GM21825 (cell line): ENCODE data around the gene SH2B3.

Experiments
- ATAC-seq: cut with Tn5 transposase; IDR thresholded peaks from one replicate; pipeline ENCODE4 v1.9.1; 2021; ENCODE audit warnings: mild to moderate bottlenecking, moderate library complexity; ENCODE audit not compliant: unreplicated experiment

SH2B3 gene

DNA sequence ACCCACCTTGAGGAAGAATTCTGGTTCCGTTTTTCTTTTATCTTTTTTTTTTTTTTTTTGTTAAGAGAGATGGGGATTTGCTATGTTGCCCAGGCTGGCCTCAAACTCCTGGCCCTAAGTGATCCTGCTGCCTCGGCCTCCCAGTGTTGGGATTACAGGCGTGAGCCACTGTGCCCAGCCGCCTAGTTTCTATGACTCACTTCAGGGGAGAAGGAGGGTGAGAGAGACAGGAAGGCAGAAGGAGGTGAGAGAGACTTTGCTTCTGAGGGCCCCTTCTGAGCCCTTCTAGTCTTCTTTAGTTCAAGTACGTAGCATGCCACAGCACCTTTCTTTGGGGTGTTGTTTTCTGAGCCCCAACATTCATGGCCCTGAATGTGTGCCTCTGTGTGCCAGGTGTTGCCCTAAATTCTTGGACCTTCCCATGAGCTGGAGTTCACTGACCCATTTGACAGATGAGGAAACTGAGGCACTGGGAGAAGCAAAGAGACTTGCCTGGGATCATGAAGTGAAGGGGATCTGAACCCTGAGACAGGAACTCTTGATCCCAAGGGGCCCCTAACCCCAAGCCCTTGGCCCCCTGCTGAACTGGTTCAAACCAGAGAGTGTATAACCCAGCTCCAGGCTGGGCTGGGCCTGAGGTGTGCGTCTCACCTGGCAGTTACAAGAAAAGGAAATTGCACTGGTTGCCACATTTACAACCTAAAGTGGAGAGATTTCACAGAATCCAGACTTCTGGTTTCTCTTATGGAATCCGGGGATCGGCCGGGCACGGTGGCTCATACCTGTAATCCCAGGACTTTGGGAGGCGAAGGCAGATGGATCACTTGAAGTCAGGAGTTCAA is 20.8 kb downstream of the SH2B3 start:
- no peak for ATAC-seq

DNA sequence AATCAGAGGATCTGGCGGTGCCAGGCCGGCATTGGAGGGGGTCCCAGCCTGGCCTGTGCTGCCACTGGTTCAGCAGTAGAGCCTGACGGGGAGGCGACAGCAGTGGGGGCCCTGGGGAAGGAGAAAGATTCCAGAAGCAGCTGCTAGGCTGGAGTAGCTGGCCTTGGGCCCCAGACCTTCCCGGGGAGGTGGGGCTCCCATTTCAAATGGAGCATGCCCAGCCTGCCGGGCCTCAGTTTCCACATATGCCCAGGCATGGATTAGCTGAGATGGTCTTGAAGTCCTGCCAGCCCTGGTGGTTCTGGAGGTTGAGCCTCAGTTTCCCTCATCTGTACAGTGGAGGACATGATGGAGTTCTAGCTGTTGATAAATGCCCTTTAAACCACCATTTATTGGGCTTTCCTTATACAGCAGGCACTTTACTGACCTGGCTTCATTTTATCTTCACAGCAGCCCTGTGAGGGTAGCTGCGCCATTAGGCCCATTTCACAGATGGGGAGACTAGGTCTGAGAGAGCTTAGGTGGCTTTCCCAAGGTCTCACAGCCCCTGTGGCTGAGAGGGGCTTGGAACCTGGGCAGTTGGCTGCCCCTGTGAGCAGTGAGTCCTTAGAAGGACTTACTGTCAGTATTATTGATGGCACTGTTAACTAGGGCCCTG is 21.8 kb downstream of the SH2B3 start:
- no peak for ATAC-seq

GRCh38 chr12:111428081-111428727 is 22.5 kb downstream of the SH2B3 start:
- ATAC-seq, result no peak

- no peak for ATAC-seq
These were observed 23.0 kb downstream of the SH2B3 start for GRCh38 chr12:111428728-111429175.

DNA sequence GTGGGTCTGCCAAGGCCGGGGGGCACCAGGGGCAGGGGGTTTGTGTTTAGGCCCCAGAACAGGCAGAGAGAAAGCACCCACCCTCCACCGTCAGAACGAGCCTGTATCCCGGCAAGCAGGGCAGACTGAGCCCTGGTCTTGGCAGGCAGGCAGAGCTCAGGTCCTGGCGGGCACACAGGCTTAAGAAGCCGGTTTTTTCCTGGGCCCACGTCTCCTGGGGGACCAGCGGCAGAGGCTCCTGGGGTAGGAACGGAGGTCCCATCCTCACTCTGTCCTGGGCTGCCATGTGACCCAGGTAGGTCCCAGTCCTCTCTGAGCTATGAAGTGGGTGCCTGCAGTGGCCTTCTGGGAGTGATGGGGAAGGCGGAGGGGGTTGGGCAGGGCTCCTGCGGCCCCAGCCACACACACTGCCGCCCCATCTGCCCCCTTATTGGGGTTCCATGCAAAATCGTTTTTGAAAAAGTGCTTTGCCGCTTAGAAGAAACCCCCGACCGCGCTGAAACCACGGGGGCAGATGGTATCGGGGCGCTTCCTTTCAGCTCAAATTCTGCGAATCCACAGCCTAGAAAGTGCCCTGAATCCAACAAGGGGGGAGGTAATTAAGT is 24.2 kb downstream of the SH2B3 start:
- ATAC-seq, result no peak

DNA sequence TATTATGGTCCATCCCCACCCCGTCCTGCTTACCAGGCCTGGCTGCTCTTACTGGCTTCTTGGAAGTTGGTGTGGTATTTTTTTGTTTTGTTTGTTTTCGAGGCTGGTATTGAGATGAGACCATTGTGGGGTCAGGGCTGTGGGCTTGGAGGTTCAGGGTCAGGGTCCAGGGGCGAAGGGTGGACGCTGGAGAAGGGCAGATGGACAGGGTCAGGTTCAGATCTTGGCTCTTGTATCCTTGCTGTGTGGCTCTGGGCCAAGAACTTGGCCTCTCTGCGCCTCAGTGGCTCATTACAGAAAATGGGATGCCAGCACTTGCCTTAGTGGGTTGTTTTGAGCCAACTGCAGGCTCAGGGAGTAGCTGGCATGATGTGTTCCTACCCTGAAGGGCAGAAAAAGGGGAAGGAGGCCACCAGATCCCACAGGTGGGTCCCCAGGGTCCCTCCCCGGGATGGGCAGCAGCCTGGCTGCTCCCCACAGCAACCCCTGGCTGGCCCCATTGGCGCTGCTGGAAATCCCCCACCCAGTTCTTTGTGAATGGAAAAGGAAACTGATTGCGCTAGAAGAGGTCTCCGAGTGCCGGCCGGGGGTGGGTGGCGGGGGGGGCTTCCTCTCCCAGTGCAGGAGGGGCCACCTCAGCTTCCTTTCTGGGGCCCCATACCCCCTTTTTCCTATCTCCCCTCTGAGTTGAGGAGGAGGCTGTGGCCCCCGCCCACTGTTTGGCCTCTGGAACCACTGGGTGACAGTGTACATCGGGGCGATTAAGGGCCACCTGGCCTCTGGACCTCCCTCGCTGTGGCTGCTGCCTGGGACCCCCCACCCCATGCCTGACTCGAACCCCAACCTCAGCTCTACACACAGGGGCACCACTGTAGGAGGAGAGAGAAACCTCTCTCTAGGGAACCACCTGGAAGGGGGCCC is 25.0 kb downstream of the SH2B3 start:
- no peak for ATAC-seq

DNA sequence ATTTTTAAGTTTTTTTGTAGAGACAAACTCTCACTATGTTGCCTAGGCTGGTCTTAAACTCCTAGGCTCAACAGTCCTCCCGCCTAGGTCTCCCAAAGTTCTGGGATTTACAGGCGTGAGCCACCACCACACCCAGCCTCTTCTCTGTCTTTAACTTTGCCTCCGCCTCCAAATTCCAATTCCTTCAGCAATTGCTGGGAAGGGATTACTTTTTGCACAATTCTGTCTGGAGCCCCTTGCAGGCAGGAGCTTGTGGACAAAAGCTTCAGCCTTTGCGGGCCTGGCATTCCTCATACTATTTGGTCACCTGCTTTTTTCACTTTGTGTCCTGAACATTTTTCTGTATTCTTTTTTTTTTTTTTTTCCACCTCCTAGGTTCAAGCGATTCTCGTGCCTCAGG is 26.0 kb downstream of the SH2B3 start:
- ATAC-seq, result no peak

DNA sequence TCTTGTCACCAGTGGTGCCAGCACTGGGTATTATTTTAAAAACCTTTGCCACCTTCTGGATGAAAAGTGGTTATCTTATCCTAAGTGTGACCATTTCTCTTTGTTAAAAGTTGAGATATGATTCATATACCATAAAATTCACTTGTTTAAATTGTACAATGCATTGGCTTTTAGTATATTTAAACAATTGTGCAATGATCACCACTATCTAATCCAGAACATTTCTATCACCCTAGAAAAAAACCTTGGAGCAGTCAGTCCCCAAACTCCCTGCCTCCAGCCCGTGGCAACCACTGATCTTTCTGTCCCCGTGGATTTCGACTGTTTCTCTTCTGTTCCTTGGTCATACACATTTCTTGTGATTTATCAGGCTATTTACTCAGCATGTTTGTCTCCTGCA is 28.3 kb downstream of the SH2B3 start:
- ATAC-seq, result no peak

GRCh38 chr12:111434680-111435338 is 29.1 kb downstream of the SH2B3 start:
- ATAC-seq, result peak; percentile 51

DNA sequence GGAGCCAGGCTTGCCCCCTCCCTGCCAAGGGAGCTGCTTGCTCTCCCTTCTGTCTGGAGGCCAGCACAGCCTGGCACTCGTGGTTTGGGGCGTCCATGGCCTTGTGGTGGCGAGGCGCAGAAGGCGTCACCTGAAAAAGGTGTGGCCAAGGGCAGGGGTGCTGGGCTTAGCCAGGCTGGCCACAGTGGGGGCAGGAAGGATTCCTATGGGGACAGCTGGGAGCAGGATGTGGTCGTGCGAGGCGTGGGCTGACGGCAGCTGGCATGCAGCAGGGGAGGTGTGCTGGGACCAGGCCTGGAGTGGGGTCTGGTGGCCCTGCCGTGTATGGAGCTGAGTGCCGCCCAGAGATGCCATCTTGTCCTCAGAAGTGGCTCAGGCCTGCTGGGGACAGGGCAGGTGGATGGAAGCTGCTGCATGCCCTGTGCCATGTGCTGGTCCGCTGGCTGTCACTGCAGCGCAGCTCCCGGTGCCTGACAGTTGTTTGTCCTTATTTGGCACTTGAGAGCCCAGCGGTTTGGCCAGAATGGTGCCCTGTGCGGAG is 30.0 kb downstream of the SH2B3 start:
- ATAC-seq, result no peak

DNA sequence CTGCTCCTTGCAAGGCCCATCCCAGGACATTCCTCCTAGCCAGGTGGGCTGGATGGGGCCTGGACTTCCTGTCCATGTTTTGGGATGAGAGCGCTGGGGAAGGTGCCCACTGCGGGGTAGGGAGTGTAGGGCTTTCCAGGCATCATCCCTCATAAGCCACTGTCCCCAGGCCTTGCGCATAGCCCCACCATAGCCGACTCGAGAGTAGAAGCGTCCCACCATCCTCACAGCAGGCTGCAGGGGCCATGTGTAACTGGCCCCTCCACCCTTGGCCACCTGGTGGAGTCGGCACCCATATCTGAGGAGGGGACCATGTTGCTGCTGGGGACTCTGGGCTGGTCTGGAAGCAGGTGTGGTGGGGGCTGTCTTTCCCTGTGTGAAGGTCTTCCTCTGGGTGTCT is 30.5 kb downstream of the SH2B3 start:
- ATAC-seq, result no peak

GRCh38 chr12:111436811-111437210 is 31.1 kb downstream of the SH2B3 start:
- no peak for ATAC-seq

GRCh38 chr12:111437816-111438454 is 32.2 kb downstream of the SH2B3 start:
- no peak for ATAC-seq

GRCh38 chr12:111438481-111438880 is 32.8 kb downstream of the SH2B3 start:
- ATAC-seq, result no peak

DNA sequence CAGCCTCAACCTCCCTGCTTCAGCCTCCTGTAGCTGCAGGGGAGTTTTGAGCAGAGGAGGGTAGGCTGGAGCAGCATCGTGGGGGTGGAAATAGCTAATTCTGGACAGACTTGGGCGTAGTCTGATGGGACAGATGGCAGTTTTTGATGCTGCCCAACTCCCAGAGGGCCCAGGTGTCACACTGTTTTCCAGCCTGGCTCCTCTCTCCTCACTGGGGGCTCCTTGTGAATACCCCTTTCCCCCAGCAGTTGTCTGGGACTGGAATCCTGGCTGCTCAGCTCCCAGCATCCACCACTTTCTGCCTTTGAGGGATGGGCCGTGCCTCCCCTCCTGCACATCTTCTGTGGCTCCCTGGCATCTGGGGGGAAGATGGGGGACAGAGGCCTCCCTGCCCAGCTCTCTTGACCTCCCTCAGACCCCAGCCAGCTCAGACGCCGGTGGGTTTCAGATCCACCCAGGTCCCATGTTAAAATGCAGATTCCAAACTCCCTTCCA is 34.0 kb downstream of the SH2B3 start:
- ATAC-seq, result no peak

GRCh38 chr12:111440152-111440551 is 34.4 kb downstream of the SH2B3 start:
- no peak for ATAC-seq

DNA sequence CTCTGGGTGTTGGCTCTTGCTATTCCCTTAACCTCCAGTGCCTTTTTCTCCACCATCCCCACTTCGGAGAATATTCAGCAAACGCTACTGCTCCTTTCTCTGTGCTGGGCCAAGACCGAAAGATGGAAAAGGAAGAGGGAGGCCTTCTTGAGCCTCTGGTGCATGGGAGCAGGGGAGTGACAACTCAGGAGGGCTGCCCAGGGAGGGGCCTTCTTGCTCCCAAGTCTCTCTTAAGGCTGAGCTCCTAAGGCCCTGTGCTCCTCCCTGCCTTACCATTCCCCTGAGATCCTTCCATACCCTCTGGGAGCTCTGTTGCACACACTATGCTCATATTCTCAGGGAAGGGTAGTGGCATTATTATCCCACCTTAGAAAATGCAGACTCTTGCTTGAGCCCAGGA is 34.9 kb downstream of the SH2B3 start:
- no peak for ATAC-seq

DNA sequence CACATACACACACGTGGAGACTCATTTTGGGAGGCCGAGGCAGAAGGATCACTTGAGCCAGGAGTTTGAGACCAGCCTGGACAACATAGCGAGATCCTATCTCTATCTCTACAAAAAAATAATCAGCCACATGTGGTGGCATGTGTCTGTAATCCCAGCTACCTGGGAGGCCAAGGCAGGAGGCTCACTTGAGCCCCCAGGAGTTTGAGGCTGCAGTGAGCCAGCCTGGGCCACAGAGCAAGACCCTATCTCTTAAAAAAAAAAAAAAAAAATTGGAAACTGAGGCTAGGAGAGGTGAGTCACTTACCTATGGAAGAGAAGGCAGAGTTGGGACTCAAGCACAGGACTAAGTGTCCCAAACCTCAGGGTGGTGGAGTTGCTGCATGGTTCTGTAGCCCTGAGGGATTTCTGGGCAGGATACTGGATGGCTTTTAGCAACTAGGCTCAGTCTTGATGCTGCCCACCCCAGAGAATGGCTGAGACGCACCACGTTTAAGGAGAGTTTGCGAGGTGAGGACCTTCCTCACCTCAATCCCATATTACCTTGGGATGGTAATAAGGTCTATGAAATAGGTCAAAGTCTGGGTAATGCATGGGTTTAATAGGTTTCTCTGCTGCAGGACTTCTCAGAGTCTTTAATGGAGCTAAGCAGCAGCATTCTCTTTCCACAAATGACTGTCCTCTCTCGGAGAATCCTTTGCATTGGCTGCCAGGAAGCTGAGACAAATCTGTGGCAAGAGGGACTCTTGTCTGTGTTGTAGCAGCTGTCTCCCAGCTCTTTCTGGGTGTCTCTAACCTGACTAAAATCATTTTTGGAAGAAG is 35.6 kb downstream of the SH2B3 start:
- no peak for ATAC-seq
